ENCODE results near the gene CASP2.

The CASP2 gene

DNA sequence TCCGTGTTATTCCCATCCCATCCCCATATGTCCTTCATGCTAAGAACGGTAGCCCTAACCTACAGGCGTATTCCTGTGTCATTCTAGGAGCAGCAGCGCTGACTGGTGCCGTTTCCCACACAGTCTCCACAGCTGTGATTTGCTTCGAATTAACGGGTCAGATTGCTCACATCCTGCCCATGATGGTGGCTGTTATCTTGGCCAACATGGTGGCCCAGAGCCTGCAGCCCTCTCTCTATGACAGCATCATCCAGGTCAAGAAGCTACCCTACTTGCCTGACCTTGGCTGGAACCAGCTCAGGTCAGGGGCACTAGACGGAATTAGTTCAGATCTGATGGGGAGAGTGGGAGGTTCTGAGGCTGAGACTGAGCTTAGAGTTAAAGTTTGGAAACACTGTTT is 53.7 kb downstream of the CASP2 start:
- DNase-seq: no peak

DNA sequence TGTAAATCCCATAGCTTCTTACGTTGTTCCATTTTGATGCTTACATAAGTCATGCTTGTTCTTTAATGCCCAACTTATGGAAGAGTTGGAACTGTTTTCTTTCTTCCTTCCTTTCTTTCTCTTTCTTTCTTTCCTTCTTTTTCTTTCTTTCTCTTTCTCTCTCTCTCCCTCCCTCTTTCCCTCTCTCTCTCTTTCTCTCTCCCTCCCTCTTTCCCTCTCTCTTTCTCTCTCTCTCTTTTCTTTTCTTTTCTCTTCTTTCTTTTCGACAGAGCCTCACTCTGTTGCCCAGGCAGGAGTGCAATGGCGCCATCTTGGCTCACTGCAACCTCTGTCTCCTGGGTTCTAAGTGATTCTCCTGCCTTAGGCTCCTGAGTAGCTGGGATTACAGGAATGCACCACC is 55.4 kb downstream of the CASP2 start:
- DNase-seq: no peak

DNA sequence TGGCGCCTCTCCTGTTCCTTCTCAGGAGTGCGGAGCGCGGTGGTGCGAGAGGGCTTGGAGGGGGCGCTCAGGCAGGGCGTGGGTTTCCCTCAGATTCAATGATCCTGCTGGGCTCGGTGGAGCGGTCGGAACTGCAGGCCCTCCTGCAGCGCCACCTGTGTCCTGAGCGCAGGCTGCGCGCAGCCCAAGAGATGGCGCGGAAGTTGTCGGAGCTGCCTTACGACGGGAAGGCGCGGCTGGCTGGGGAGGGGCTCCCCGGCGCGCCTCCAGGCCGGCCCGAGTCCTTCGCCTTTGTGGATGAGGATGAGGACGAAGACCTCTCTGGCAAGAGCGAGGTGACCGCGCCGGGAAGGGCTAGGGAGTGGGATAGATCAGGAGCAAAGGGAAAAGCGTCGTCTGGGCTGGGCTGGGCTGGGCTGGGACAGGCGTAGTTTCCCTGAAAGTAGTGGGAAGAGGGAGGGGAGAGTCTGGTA is 57.3 kb downstream of the CASP2 start:
- DNase-seq: peak; percentile 35

DNA sequence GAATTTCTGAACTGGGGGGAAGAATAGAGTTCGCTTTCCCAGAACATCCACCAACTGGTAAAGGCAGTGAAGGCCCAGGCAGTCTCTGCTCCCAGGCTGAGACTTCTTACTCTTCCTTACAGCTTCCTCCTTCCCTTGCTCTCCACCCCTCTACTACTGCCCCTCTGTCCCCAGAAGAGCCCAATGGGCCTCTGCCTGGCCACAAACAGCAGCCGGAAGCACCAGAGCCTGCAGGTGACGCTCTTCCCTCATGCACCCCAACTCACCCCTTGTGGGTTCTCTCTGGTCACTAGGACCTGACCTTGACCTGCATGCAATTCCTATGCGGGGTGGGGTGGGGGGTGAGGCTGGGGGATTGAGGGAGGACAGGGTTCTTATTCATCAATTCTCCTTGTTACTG is 57.9 kb downstream of the CASP2 start:
- DNase-seq: no peak

DNA sequence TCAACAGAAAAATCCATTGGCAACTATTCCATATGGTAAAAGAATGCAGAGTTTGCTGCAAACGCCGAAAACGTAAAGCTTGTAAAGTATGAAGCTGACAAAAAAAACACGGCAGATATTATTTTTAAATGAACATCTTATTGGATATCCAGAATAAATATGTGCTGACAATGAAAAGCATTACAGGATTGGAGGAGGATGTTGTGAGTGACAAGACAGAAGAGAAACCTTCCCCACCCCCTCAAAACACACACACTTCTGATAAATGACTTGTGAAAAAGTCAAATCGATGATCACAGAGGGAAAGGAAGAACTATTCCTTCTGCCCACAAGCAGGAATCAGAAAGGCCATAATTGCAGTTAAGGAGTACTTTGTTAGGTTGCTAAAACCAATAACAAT is 59.8 kb downstream of the CASP2 start:
- DNase-seq: no peak

DNA sequence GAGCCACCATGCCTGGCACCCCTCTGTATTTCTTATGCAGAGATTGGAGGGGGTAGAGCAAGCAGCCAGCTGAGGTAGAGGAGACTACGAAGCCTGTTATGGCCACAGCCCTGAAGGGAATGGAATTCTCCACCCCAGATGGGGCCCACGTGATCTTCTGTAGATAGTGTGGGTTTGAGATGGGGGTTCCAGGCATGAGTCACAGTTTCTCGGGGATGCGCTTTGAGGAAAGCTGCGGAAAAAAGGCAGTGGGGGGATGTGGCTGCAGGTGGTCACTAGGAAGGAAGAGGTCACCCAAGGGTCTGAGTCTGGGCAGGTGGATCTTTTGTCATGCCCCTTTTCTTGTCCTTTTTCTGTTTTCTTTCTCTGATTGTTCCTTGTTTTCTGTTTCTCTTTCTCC is 62.9 kb downstream of the CASP2 start:
- DNase-seq: no peak

DNA sequence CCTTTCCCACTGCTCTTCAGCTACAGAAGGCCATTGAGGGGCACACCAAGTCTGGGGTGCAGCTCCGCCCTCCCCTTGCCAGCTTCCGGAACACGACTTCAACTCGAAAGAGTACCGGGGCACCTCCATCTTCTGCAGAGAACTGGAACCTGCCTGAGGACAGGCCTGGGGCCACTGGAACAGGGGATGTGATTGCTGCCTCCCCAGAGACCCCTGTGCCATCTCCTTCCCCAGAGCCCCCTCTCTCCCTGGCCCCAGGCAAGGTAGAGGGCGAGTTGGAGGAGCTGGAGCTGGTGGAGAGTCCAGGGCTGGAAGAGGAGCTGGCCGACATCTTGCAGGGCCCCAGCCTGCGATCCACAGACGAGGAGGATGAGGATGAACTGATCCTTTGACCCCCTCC is 63.4 kb downstream of the CASP2 start:
- DNase-seq: no peak

DNA sequence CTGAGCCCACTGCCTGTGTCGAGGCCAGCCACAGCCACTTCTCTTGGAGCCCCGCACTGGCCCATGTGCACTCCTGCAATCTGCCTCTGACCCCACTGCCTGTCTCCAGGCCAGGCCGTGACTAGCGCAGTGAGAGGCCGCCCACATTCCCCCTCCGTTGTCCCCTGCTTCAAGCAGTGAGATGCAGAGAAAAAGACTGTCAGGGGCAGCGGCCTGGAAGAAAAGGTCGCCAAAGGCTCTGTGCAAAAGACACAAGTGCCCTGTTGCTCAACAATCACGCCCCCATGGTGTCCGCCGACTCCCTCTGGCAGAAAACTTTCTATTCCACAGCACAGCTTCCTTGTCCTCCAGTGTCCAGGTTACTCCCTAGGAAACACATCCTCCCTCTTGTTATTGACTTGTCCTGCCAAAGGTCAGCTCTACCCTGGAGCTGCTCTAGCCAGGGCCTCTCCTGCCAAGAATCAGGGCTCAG is 64.4 kb downstream of the CASP2 start:
- no peak for DNase-seq

DNA sequence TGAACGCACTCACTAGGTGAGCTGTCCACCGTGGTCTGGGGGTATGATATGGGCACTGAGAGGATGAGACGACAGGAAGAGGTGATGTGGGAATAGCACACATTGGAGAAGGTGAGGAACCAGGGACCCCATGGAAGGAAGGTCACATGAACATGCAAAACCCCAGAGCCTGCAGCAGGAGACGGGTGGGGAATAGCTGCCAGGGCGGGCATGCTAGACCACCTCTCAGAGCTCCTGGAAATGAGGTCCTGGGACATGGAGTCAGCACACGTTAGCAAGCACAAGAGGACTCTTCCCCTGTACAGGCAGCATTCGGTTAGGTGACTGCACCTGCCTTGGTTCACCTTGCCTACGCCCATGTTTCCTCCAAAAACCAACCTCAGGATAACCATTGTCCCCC is 66.2 kb downstream of the CASP2 start:
- DNase-seq: no peak

DNA sequence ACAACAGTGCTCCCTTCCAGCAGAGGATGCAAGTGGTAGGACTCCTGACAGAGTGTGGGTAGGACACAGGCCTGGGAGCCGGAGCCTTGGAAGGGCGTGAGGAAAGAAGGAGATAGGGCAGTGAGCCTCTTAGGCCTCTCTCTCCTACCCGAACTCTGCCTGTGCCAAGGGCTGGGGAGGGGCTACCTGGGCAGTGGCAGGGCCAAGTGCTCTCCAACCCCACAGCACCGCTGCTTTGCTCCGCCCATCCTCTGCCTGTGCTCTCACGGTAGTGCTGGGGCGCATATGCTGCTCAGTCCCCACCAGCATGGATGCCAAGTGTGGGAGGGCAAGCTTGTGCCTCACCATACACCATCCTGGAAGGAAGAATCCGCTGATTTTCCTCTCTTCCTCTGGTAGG is 66.8 kb downstream of the CASP2 start:
- DNase-seq: no peak

DNA sequence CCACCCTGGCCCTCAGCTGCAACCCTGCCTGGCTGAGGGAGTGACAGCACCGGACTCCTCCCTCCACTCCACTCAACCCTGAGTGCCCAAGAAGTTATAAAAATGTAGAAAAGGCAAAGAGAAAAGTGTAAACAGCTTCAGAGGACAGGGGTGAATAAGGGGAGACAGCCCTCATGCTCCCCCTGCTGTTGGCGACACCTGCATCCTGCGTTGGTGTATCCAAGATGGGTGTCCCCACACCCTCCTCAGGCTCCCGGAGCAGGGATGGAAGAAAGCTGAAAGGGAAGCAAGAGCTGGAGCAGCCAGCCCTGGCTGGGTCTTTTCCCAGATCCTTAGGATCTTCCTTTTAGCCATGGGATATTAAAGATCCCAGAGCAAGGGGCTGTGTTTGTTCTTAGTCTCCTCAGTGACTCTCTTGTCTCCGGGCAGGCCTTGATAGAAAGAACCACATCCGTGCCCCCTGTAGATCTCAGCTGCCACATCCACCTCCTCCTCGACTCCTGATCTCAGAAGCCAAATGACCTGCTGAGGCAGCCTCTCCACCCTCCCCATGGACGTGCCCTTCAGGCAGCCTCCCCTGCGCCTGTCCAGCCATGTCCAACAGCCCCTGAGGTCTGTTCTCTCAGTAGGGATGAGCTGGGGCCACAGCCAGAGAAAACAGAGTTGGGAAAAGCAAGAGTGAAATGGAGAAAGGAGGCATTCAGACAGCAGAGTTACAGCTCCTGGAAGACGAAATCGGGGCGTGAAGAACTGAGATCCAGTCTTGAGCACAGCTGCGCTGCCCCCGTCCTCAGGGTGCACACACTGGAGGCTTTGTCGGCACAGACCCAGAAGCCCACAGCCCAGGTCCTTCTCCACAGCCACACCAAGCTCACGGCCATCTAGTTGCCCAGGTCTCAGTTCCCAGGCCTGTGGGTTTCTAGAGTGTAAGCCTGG is 67.6 kb downstream of the CASP2 start:
- DNase-seq: no peak

DNA sequence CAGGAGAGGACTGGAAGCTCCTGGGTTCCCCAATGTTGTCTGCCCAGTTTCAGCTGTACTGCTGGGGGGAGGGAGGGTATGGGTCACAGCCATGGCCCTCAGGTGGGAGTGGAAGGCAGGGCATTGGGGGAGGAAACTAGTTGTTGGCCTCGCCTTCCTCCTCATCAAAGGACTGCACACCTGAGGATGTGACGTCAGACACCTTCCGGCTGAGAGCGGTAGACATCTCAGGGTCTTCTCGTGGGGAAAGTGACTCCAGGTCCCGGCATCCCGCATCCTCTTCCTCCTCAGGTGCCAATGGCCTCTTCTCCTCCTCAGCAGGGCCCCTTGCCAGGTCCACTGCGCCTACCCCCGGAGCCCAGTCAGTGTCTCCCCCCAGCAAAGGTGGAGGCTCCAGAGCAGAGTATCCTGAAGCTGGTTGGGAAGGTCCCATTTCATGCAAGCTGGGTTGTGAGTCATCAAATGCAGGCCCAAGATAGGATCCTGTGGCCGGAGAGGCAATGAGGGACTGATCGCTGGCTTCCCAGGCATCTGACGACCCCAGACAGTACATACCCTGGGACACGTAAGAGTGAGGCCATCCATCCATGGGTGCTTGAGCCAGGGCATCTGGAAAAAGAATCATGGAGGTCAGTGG is 68.4 kb downstream of the CASP2 start:
- no peak for DNase-seq
